ENCODE data around the gene LMOD3. TPM values are rescaled to one million over a fixed set of nuclear protein-coding genes. Genes with fewer than 3 reads are reported as not detected.

Gene LMOD3
- total and polyA plus RNA-seq, 2 of the 8 experiments (the other 6 are each of a cell fraction or from before 2014, with no cell fraction given): not detected

DNA sequence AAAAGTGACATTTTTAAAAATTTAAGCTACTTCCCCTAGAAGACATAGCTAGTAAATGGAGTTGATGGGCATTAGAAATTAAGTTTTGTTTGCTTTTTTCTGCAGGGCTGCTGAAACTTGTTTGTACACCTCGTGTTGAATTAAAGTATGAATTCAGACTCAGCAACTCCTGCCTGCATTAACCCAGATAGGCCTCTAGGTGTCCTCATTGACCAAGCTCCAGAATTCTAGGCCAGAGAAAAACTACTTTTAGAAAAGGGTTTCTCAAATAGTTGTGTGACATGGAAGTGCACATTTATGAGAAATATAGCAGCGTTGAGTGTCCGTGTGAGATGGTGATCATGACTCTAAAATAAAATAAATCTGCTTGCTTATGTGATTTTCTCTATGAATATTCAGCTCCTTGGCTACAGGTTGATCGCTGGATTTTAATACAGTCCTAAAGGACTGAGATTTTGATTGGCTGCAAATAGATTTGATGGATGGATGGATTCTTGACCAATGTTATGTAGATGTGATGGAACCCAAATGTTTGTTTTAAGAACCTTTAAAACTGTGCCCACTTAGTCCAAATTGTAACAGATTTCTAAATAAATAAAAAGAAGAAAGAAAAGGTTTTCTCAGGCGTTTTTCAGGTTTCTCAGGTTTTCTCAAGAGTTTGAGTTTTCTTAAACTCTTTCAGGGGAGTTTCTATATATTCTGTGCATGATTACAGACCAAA lies 39.4 kb upstream of the LMOD3 start (continued):
- TF ChIP-seq CREB1 (IDR thresholded peaks at IDR 0.05) (no peak), CBX5 (IDR thresholded peaks at IDR 0.05; ENCODE audit: low read depth, low read length) (no peak), TAF7 (optimal IDR thresholded peaks at IDR 0.05; ENCODE audit: borderline replicate concordance, low read depth, low read length) (no peak), KDM4A (IDR thresholded peaks at IDR 0.05; ENCODE audit: low read depth, low read length, severe bottlenecking) (no peak)
- TF ChIP-seq, protein P1, sequence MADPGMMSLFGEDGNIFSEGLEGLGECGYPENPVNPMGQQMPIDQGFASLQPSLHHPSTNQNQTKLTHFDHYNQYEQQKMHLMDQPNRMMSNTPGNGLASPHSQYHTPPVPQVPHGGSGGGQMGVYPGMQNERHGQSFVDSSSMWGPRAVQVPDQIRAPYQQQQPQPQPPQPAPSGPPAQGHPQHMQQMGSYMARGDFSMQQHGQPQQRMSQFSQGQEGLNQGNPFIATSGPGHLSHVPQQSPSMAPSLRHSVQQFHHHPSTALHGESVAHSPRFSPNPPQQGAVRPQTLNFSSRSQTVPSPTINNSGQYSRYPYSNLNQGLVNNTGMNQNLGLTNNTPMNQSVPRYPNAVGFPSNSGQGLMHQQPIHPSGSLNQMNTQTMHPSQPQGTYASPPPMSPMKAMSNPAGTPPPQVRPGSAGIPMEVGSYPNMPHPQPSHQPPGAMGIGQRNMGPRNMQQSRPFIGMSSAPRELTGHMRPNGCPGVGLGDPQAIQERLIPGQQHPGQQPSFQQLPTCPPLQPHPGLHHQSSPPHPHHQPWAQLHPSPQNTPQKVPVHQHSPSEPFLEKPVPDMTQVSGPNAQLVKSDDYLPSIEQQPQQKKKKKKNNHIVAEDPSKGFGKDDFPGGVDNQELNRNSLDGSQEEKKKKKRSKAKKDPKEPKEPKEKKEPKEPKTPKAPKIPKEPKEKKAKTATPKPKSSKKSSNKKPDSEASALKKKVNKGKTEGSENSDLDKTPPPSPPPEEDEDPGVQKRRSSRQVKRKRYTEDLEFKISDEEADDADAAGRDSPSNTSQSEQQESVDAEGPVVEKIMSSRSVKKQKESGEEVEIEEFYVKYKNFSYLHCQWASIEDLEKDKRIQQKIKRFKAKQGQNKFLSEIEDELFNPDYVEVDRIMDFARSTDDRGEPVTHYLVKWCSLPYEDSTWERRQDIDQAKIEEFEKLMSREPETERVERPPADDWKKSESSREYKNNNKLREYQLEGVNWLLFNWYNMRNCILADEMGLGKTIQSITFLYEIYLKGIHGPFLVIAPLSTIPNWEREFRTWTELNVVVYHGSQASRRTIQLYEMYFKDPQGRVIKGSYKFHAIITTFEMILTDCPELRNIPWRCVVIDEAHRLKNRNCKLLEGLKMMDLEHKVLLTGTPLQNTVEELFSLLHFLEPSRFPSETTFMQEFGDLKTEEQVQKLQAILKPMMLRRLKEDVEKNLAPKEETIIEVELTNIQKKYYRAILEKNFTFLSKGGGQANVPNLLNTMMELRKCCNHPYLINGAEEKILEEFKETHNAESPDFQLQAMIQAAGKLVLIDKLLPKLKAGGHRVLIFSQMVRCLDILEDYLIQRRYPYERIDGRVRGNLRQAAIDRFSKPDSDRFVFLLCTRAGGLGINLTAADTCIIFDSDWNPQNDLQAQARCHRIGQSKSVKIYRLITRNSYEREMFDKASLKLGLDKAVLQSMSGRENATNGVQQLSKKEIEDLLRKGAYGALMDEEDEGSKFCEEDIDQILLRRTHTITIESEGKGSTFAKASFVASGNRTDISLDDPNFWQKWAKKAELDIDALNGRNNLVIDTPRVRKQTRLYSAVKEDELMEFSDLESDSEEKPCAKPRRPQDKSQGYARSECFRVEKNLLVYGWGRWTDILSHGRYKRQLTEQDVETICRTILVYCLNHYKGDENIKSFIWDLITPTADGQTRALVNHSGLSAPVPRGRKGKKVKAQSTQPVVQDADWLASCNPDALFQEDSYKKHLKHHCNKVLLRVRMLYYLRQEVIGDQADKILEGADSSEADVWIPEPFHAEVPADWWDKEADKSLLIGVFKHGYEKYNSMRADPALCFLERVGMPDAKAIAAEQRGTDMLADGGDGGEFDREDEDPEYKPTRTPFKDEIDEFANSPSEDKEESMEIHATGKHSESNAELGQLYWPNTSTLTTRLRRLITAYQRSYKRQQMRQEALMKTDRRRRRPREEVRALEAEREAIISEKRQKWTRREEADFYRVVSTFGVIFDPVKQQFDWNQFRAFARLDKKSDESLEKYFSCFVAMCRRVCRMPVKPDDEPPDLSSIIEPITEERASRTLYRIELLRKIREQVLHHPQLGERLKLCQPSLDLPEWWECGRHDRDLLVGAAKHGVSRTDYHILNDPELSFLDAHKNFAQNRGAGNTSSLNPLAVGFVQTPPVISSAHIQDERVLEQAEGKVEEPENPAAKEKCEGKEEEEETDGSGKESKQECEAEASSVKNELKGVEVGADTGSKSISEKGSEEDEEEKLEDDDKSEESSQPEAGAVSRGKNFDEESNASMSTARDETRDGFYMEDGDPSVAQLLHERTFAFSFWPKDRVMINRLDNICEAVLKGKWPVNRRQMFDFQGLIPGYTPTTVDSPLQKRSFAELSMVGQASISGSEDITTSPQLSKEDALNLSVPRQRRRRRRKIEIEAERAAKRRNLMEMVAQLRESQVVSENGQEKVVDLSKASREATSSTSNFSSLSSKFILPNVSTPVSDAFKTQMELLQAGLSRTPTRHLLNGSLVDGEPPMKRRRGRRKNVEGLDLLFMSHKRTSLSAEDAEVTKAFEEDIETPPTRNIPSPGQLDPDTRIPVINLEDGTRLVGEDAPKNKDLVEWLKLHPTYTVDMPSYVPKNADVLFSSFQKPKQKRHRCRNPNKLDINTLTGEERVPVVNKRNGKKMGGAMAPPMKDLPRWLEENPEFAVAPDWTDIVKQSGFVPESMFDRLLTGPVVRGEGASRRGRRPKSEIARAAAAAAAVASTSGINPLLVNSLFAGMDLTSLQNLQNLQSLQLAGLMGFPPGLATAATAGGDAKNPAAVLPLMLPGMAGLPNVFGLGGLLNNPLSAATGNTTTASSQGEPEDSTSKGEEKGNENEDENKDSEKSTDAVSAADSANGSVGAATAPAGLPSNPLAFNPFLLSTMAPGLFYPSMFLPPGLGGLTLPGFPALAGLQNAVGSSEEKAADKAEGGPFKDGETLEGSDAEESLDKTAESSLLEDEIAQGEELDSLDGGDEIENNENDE (IDR thresholded peaks at IDR 0.05; ENCODE audit: insufficient replicate concordance, low read length): no peak

Measured in H1 (cell line).